Upper lobe of right lung (tissue), 1 donor: Measurements from ENCODE around the gene SAC3D1. TPM values are rescaled to one million over a fixed set of nuclear protein-coding genes. Genes with fewer than 3 reads are reported as not detected.

Experiments
- ATAC-seq: fragments of 200-7000 bp; cut with Tn5 transposase; one replicate; pipeline ENCODE4 v1.9.1; 2020; ENCODE audit warnings: mild to moderate bottlenecking, moderate library complexity
- DNase-seq: peaks from one replicate; pipeline ENCODE4 v3.0.0-alpha.2; 2020
- H3K27ac ChIP-seq: fragments of 200-600 bp; one replicate; pipeline ENCODE4 v1.8.0; 2022
- H3K27me3 ChIP-seq: fragments of 200-600 bp; one replicate; pipeline ENCODE4 v1.8.0; 2022; ENCODE audit warnings: mild to moderate bottlenecking
- H3K36me3 ChIP-seq: fragments of 200-600 bp; one replicate; pipeline ENCODE4 v1.8.0; 2022
- H3K4me1 ChIP-seq: fragments of 200-600 bp; one replicate; pipeline ENCODE4 v1.8.0; 2022
- H3K4me3 ChIP-seq: fragments of 200-600 bp; one replicate; pipeline ENCODE4 v1.8.0; 2022; ENCODE audit warnings: mild to moderate bottlenecking
- H3K9me3 ChIP-seq: fragments of 200-600 bp; one replicate; pipeline ENCODE4 v1.8.0; 2022
- CTCF ChIP-seq: fragments of 200-600 bp; IDR thresholded peaks from one replicate; pipeline ENCODE4 v1.8.0; 2022; ENCODE audit warnings: antibody characterized with exemption
- intact Hi-C: fragments of 100-400 bp; cut with DNase I; formaldehyde crosslinking; loops from one replicate; pipeline ENCODE4 v1.11.0; 2022
- long read RNA-seq: library from polyadenylated mRNA; unstranded; transcript quantifications from one replicate; pipeline ENCODE4 v2.0.0, GENCODE V29; 2021
- total RNA-seq: library from RNA; stranded (reverse); fragmentation: NEBNext Ultra II Directional; extraction: Animal tissue kit (Norgen Biotek cat#: 25700); gene quantifications from one replicate; pipeline ENCODE4 v1.2.1, GENCODE V29; 2021
- donor health status: DM: no; HTN: yes; CAD: no; lungs with severe emphysema.

Gene SAC3D1
- total RNA-seq = 10.2 TPM
- long read RNA-seq, transcript SAC3D1-201 (2 exons, 1,566 nt) = major isoform, 10 of 16 reads
- long read RNA-seq, partial matches to known transcripts = 0 of 16 reads
- long read RNA-seq, other reads (novel, unspliced or antisense) = 0 of 16 reads

GRCh38 chr11:65040847-65041622 lies at the start of gene SAC3D1:
Gene SAC3D1, plus strand, starts transcription at chr11:65041210. Its CDS starts 83 bp downstream, at chr11:65041293.
- peak; percentile 95 for ATAC-seq
- no peaks in the 10 kb centered on the region for H3K27me3 ChIP-seq
- no peaks in the 10 kb centered on the region for H3K9me3 ChIP-seq
- intact Hi-C loops = no loop called here
- peak; percentile 95 for DNase-seq
- H3K36me3 ChIP-seq = peaks cover 45% of the 10 kb centered on the region
- peak within 1 kb of the TSS; percentile 90 for H3K27ac ChIP-seq
- peaks cover 29% of the 10 kb centered on the region for H3K4me1 ChIP-seq
- no peak for TF ChIP-seq CTCF
- peak within 1 kb of the TSS; percentile 83 for H3K4me3 ChIP-seq

GRCh38 chr11:64994318-64994717 lies 46.7 kb upstream of the SAC3D1 start:
- H3K4me3 ChIP-seq = no peak overlapping the region
- DNase-seq (no peak), ATAC-seq (no peak)
- no peaks in the 10 kb centered on the region for H3K27me3 ChIP-seq
- no peaks in the 10 kb centered on the region for H3K9me3 ChIP-seq
- H3K36me3 ChIP-seq = no peaks in the 10 kb centered on the region
- intact Hi-C loops = loop anchor here (10.0 kb wide), 1 partner anchor 70 kb away; the partner anchor contains the start of gene PPP2R5B
- no peak overlapping the region for H3K27ac ChIP-seq
- no peak for TF ChIP-seq CTCF
- H3K4me1 ChIP-seq = peaks cover 34% of the 10 kb centered on the region

GRCh38 chr11:64996327-64996709 lies 44.7 kb upstream of the SAC3D1 start:
- H3K27ac ChIP-seq = peak overlapping the region; percentile 71
- H3K27me3 ChIP-seq = no peaks in the 10 kb centered on the region
- ATAC-seq = peak; percentile 8
- TF ChIP-seq CTCF = no peak
- intact Hi-C loops = loop anchor here (10.0 kb wide), 1 partner anchor 72 kb away; the partner anchor contains the start of gene PPP2R5B
- H3K4me1 ChIP-seq = peaks cover 21% of the 10 kb centered on the region
- H3K9me3 ChIP-seq = no peaks in the 10 kb centered on the region
- H3K4me3 ChIP-seq = peak overlapping the region; percentile 69
- DNase-seq = no peak
- no peaks in the 10 kb centered on the region for H3K36me3 ChIP-seq

GRCh38 chr11:64996710-64997380 lies 44.2 kb upstream of the SAC3D1 start, which contains the start of gene BATF2:
Gene BATF2, minus strand, starts transcription at chr11:64996971. Its CDS starts 57 bp downstream, at chr11:64996914.
- no peaks in the 10 kb centered on the region for H3K9me3 ChIP-seq
- peaks cover 21% of the 10 kb centered on the region for H3K4me1 ChIP-seq

More at GRCh38 chr11:64996710-64997380, 44.2 kb upstream of the SAC3D1 start, which contains the start of gene BATF2:
- ATAC-seq = peak; percentile 98
- Histone ChIP-seq H3K4me3 (peak within 1 kb of the TSS; percentile 69), H3K27me3 (no peaks in the 10 kb centered on the region), H3K36me3 (no peaks in the 10 kb centered on the region), H3K27ac (peak within 1 kb of the TSS; percentile 71)
- intact Hi-C loops = loop anchor here (10.0 kb wide), 1 partner anchor 72 kb away; the partner anchor contains the start of gene PPP2R5B
- peak; percentile 60 for TF ChIP-seq CTCF
- DNase-seq = peak; percentile 90
